Keratinocyte (primary cell): ENCODE results near the gene ERCC1. TPM values are rescaled to one million over a fixed set of nuclear protein-coding genes. Genes with fewer than 3 reads are reported as not detected.

Experiments used
- DNase-seq: peaks from one replicate; pipeline ENCODE4 v3.0.0-alpha.2; 2011; ENCODE audit warnings: low read depth, missing footprints, low spot score
- FAIRE-seq: peaks from 2 replicates; lab custom pipeline; 2011; peaks lifted over from hg19 to GRCh38; lab: Jason Lieb, UNC
- H2AFZ ChIP-seq: 2 replicates; pipeline ENCODE4 v1.6.0; 2012; ENCODE audit warnings: low read length, control low read depth, inconsistent platforms; ENCODE audit not compliant: control insufficient read depth
- H3K27ac ChIP-seq: 2 replicates; pipeline ENCODE4 v1.5.1; 2011; ENCODE audit warnings: low read length; ENCODE audit not compliant: control insufficient read depth, insufficient read depth
- H3K27me3 ChIP-seq: 3 replicates; pipeline ENCODE4 v1.6.0; 2011; ENCODE audit warnings: low read length; ENCODE audit not compliant: control insufficient read depth, insufficient read depth; ENCODE audit errors: extremely low read depth
- H3K36me3 ChIP-seq, 2 experiments: 2 replicates in 1 of 2; 3 replicates in 1 of 2; pipeline ENCODE4 v1.5.1; 2011; ENCODE audit warnings: low read length in 2 of 2, mild to moderate bottlenecking in 1 of 2; ENCODE audit not compliant: control insufficient read depth in 2 of 2, insufficient read depth in 2 of 2; ENCODE audit errors: extremely low read depth in 1 of 2
- H3K4me1 ChIP-seq: 3 replicates; pipeline ENCODE4 v1.5.1; 2011; ENCODE audit warnings: low read length; ENCODE audit not compliant: control insufficient read depth, insufficient read depth; ENCODE audit errors: extremely low read depth
- H3K4me2 ChIP-seq: 3 replicates; pipeline ENCODE4 v1.6.0; 2011; ENCODE audit warnings: low read depth, low read length; ENCODE audit not compliant: control insufficient read depth, insufficient read depth; ENCODE audit errors: extremely low read depth
- H3K4me3 ChIP-seq, 3 experiments: fragments of 200-600 bp in 1 of 3; sonication (generic) in 1 of 3; 2 replicates in 2 of 3; 3 replicates in 1 of 3; pipeline ENCODE4 v1.5.1; 2011 to 2016; ENCODE audit warnings: low read length in 3 of 3, mild to moderate bottlenecking in 3 of 3, control low read depth in 2 of 3, inconsistent platforms in 1 of 3, low read depth in 1 of 3, mixed read lengths in 1 of 3, mixed run types in 1 of 3, moderate library complexity in 1 of 3; ENCODE audit not compliant: control insufficient read depth in 2 of 3, insufficient read depth in 2 of 3; ENCODE audit errors: extremely low read depth in 1 of 3
- H3K79me2 ChIP-seq: 2 replicates; pipeline ENCODE4 v1.6.0; 2012; ENCODE audit warnings: low read length; ENCODE audit not compliant: control insufficient read depth, insufficient read depth
- H3K9ac ChIP-seq: 3 replicates; pipeline ENCODE4 v1.6.0; 2011; ENCODE audit warnings: low read length; ENCODE audit not compliant: control insufficient read depth, insufficient read depth; ENCODE audit errors: extremely low read depth
- H3K9me1 ChIP-seq: 3 replicates; pipeline ENCODE4 v1.6.0; 2011; ENCODE audit warnings: low read length; ENCODE audit not compliant: control insufficient read depth, insufficient read depth; ENCODE audit errors: extremely low read depth
- H3K9me3 ChIP-seq: 2 replicates; pipeline ENCODE4 v1.5.1; 2012; ENCODE audit warnings: low read depth, low read length; ENCODE audit not compliant: control insufficient read depth
- H4K20me1 ChIP-seq: 3 replicates; pipeline ENCODE4 v1.6.0; 2011; ENCODE audit warnings: low read length; ENCODE audit not compliant: control insufficient read depth, insufficient read depth; ENCODE audit errors: extremely low read depth
- CTCF ChIP-seq, 3 experiments: IDR thresholded peaks in 1 of 3; conservative IDR thresholded peaks in 1 of 3; optimal IDR thresholded peaks in 1 of 3; 2 replicates in 2 of 3; 3 replicates in 1 of 3; pipeline versions ENCODE3 to v1.5.1; 2011; ENCODE audit warnings: low read length in 3 of 3, mild to moderate bottlenecking in 3 of 3, moderate library complexity in 2 of 3, control low read depth in 1 of 3, inconsistent platforms in 1 of 3; ENCODE audit not compliant: insufficient read depth in 2 of 3; ENCODE audit errors: extremely low read depth in 1 of 3
- EZH2 ChIP-seq: IDR thresholded peaks from one replicate; pipeline ENCODE4 v1.6.1; 2012; ENCODE audit warnings: inconsistent platforms, mild to moderate bottlenecking, low read length, moderate library complexity
- dilution Hi-C: fragments of 300-500 bp; cut with MboI; formaldehyde crosslinking; loops from one replicate; pipeline ENCODE4 v1.7.0; 2020; ENCODE audit warnings: low sequenced_read_pairs; ENCODE audit not compliant: extremely low pct_ligation_motif_present
- polyA plus RNA-seq, 5 experiments: library from polyadenylated mRNA; depleted of rRNA in 3 of 5; stranded (reverse) in 3 of 5; stranded (forward) in 1 of 5; unstranded in 1 of 5; fragments of >200 nt; gene quantifications; 1 replicate in 1 of 5; 2 replicates in 3 of 5; 3 replicates in 1 of 5; pipeline versions ENCODE4 v1.2.1 to v1.2.3, GENCODE V29; 2011 to 2012; ENCODE audit warnings: missing spikeins in 2 of 5, low read depth in 1 of 5, low replicate concordance in 1 of 5

Gene ERCC1
- polyA plus RNA-seq, 1 donor (not counting 4 experiments of a cell fraction or from before 2014, with no cell fraction given) = 175 TPM

DNA sequence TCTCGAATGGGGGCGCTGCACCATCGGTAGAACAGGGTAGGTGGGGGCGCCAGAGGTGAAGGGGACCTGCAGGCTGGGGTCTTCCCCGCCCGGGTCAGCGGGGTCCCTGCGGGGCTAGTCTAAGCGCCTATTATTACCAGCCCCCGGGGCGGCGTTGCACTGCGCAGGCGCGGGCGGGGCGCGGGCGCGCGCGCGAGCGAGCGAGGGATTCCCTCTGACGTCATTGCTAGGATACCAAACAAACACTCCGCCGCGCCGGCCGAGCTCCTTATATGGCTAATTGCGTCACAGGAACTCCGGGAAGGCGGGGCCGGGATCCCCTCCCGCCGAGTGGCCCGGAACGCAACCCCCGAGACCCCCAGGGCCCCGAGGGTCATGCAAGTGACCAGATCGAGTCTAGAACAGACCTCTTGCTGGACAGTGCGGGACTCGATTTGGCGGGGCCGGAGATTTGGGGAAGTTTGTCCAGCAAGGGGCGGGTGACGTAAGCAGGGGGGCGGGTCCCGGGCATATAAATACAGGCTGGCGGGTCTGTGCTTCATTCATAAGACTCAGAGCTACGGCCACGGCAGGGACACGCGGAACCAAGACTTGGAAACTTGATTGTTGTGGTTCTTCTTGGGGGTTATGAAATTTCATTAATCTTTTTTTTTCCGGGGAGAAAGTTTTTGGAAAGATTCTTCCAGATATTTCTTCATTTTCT is 43.9 kb upstream of the ERCC1 start, which contains the start of gene FOSB:
FOSB (plus strand) TSS at position 541 of the 703 bp plus-strand sequence. CDS start 591 bp downstream, outside the sequence.
- Histone ChIP-seq H3K9me3 (no peaks in the 10 kb centered on the region), H3K36me3 (no peaks in the 10 kb centered on the region), H3K27ac (peak within 1 kb of the TSS; percentile 100), H3K27me3 (no peaks in the 10 kb centered on the region), H3K4me3 (peak within 1 kb of the TSS; percentile 67 to 98 (median 94)), H4K20me1 (no peaks in the 10 kb centered on the region), H3K79me2 (no peaks in the 10 kb centered on the region), H3K9ac (peak within 1 kb of the TSS; percentile 99), H3K4me2 (peak within 1 kb of the TSS; percentile 100), H3K9me1 (no peaks in the 10 kb centered on the region), H2AFZ (peak within 1 kb of the TSS; percentile 94), H3K4me1 (peaks cover 18% of the 10 kb centered on the region)
- peak in 1 of 3 experiments; percentile 13 for TF ChIP-seq CTCF (optimal IDR thresholded peaks at IDR 0.05 in 1 of 3, IDR thresholded peaks at IDR 0.05 in 1 of 3, conservative IDR thresholded peaks at IDR 0.05 in 1 of 3; ENCODE audit: extremely low read depth in 1 of 3, insufficient read depth in 2 of 3, low read length in 3 of 3)
- no peak for TF ChIP-seq EZH2
- dilution Hi-C loops = no loop called here
- DNase-seq (no peak), FAIRE-seq (no peak)

DNA sequence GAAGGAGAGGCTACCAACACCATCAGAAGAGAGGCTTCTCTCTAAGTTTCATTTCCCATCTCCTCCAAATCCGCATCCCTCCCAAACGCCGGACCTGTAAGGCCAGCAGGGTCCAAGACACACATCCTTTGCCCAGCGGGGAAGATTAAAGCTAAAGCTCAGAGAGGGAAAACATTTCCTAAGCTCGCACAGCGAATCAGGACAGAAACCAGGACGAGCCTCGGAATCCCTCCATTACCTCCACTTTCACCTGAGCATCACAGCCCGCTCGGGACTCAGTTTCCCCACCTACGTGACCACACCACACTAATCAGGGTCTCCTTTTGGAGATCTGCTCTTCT is 43.4 kb upstream of the ERCC1 start:
- dilution Hi-C loops = no loop called here
- Histone ChIP-seq H3K4me1 (peaks cover 18% of the 10 kb centered on the region), H3K27ac (peak overlapping the region; percentile 100)

More for the DNA sequence above, 43.4 kb upstream of the ERCC1 start:
- TF ChIP-seq CTCF (optimal IDR thresholded peaks at IDR 0.05 in 1 of 3, IDR thresholded peaks at IDR 0.05 in 1 of 3, conservative IDR thresholded peaks at IDR 0.05 in 1 of 3; ENCODE audit: extremely low read depth in 1 of 3, insufficient read depth in 2 of 3, low read length in 3 of 3) (no peak), EZH2 (no peak)
- no peak for DNase-seq
- no peaks in the 10 kb centered on the region for H3K9me1 ChIP-seq
- no peaks in the 10 kb centered on the region for H3K36me3 ChIP-seq
- H3K79me2 ChIP-seq = no peaks in the 10 kb centered on the region
- H3K4me3 ChIP-seq = peak overlapping the region; percentile 67 to 98 (median 94)
- H3K4me2 ChIP-seq = peak overlapping the region; percentile 100
- no peaks in the 10 kb centered on the region for H4K20me1 ChIP-seq
- H3K9ac ChIP-seq = peak overlapping the region; percentile 99
- H2AFZ ChIP-seq = peak overlapping the region; percentile 94
- no peaks in the 10 kb centered on the region for H3K27me3 ChIP-seq
- no peaks in the 10 kb centered on the region for H3K9me3 ChIP-seq
- FAIRE-seq = no peak
